ENCODE measurements around the gene PSORS1C1. TPM values are rescaled to one million over a fixed set of nuclear protein-coding genes. Genes with fewer than 3 reads are reported as not detected.
"Not testable (repeated sequence)": the region's sequence is repeated elsewhere in the genome, so short reads cannot be mapped to it uniquely, and the experiment has no call there.

The PSORS1C1 gene
- total RNA-seq, 2 donors from 2014 or later = 2.2 to 5.6 TPM

- Histone ChIP-seq H3K27ac (no peak overlapping the region), H3K9ac (ENCODE audit: low read depth in 2 of 2, low read length in 2 of 2) (no peak overlapping the region), H3K4me3 (no peak overlapping the region), H3K4me1 (no peaks in the 10 kb centered on the region), H3K9me3 (no peaks in the 10 kb centered on the region), H3K27me3 (no peaks in the 10 kb centered on the region), H3K36me3 (no peaks in the 10 kb centered on the region)
- no peak for DNase-seq
- intact Hi-C loops (cut with DNase I) = no loop called here
- no peak for TF ChIP-seq CTCF (IDR thresholded peaks at IDR 0.05)
Observed at GRCh38 chr6:31168606-31169005, 54.0 kb downstream of the PSORS1C1 start.

- Histone ChIP-seq H3K4me3 (no peak overlapping the region), H3K27me3 (no peaks in the 10 kb centered on the region), H3K27ac (no peak overlapping the region), H3K4me1 (no peaks in the 10 kb centered on the region), H3K36me3 (no peaks in the 10 kb centered on the region), H3K9me3 (no peaks in the 10 kb centered on the region), H3K9ac (ENCODE audit: low read depth in 2 of 2, low read length in 2 of 2) (no peak overlapping the region)
- no peak for TF ChIP-seq CTCF (IDR thresholded peaks at IDR 0.05)
- intact Hi-C loops (cut with DNase I) = no loop called here
- DNase-seq = no peak
Observed at GRCh38 chr6:31169123-31169857, 54.7 kb downstream of the PSORS1C1 start.

- H3K27ac ChIP-seq; H3K36me3 ChIP-seq; DNase-seq; H3K27me3 ChIP-seq; intact Hi-C loops (cut with DNase I); H3K9me3 ChIP-seq; H3K4me3 ChIP-seq; H3K4me1 ChIP-seq: not testable (repeated sequence)
- H3K9ac ChIP-seq (ENCODE audit: low read depth in 2 of 2, low read length in 2 of 2) = peak overlapping the region in 1 of 2 donors; percentile 35
Observed at GRCh38 chr6:31169858-31170599, 55.4 kb downstream of the PSORS1C1 start.

- H3K4me1 ChIP-seq = no peaks in the 10 kb centered on the region
- H3K27me3 ChIP-seq = no peaks in the 10 kb centered on the region
- H3K9ac ChIP-seq (ENCODE audit: low read depth in 2 of 2, low read length in 2 of 2) = peak within 1 kb of the TSS in 1 of 2 donors; percentile 35
- H3K36me3 ChIP-seq = no peaks in the 10 kb centered on the region
- H3K27ac ChIP-seq = no peak within 1 kb of the TSS
- no peak for DNase-seq
- intact Hi-C loops (cut with DNase I) = no loop called here
- TF ChIP-seq CTCF (IDR thresholded peaks at IDR 0.05) = no peak
- no peaks in the 10 kb centered on the region for H3K9me3 ChIP-seq
- no peak within 1 kb of the TSS for H3K4me3 ChIP-seq
Observed at GRCh38 chr6:31170600-31170881, 55.9 kb downstream of the PSORS1C1 start, which contains the start of gene POU5F1. POU5F1 (minus strand) TSS chr6:31170682; CDS start chr6:31170620, 62 bp downstream.

GRCh38 chr6:31170987-31171671 is 56.5 kb downstream of the PSORS1C1 start:
- Histone ChIP-seq H3K4me1 (no peaks in the 10 kb centered on the region), H3K27ac (no peak overlapping the region), H3K9me3 (no peaks in the 10 kb centered on the region), H3K36me3 (no peaks in the 10 kb centered on the region), H3K27me3 (no peaks in the 10 kb centered on the region), H3K4me3 (no peak overlapping the region), H3K9ac (ENCODE audit: low read depth in 2 of 2, low read length in 2 of 2) (no peak overlapping the region)
- no peak for TF ChIP-seq CTCF (IDR thresholded peaks at IDR 0.05)
- intact Hi-C loops (cut with DNase I) = no loop called here
- DNase-seq = no peak
